Testis (tissue), 3 donors: ENCODE measurements around the gene ZNF367. TPM values are rescaled to one million over a fixed set of nuclear protein-coding genes. Genes with fewer than 3 reads are reported as not detected.

Experiments
- DNase-seq: peaks from one replicate; pipeline ENCODE4 v3.0.0-alpha.2; 2019
- H3K27ac ChIP-seq, 2 donors: fragments of 200-600 bp; sonication (generic); one replicate each; pipeline ENCODE4 v1.5.1; 2019
- H3K27me3 ChIP-seq: fragments of 200-600 bp; sonication (generic); one replicate; pipeline ENCODE4 v1.5.1; 2019
- H3K36me3 ChIP-seq: fragments of 200-600 bp; sonication (generic); one replicate; pipeline ENCODE4 v1.5.1; 2017; ENCODE audit warnings: low read depth; ENCODE audit errors: missing control alignments
- H3K4me1 ChIP-seq: fragments of 200-600 bp; sonication (generic); one replicate; pipeline ENCODE4 v1.5.1; 2019
- H3K4me3 ChIP-seq, 2 donors: fragments of 200-600 bp; sonication (generic); one replicate each; pipeline ENCODE4 v1.5.1; 2017 to 2019
- H3K9me3 ChIP-seq: fragments of 200-600 bp; sonication (generic); one replicate; pipeline ENCODE4 v1.5.1; 2017
- POLR2A ChIP-seq: fragments of 450-650 bp; IDR thresholded peaks from one replicate; pipeline ENCODE4 v1.6.1; 2017; ENCODE audit warnings: antibody characterized with exemption, mild to moderate bottlenecking, moderate library complexity
- WGBS, 2 donors: methylation state at CpG; one replicate each; pipeline ENCODE4 v1.1.5; 2018; 5-methylcytosine and 5-hydroxymethylcytosine counted together
- intact Hi-C: fragments of 100-400 bp; cut with DNase I; formaldehyde crosslinking; loops from one replicate; pipeline ENCODE4 v1.15.1; 2023; ENCODE audit warnings: low total_unique reads
- polyA plus RNA-seq: library from polyadenylated mRNA; stranded (reverse); fragments of 350-450 nt; fragmentation: Illumina TruSeq; extraction: RNeasy Lipid Tissue Mini Kit (QIAGEN cat#74804); gene quantifications from one replicate; pipeline ENCODE4 v1.2.3, GENCODE V29; 2014; ENCODE audit warnings: low read depth, low replicate concordance; ENCODE audit not compliant: insufficient read depth
- total RNA-seq, 2 donors: library from RNA; depleted of rRNA; stranded (reverse); fragments of >200 nt; gene quantifications; one replicate each; pipeline ENCODE4 v1.2.3, GENCODE V29; 2016
- TF ChIP-seq, protein P1 (sequence below), 3 experiments: fragments of 450-650 bp in 2 of 3; fragments of 200-600 bp in 1 of 3; sonication (generic) in 1 of 3; IDR thresholded peaks; one replicate each; pipeline ENCODE4 v1.5.1; 2016 to 2019; ENCODE audit warnings: antibody characterized with exemption in 3 of 3, mild to moderate bottlenecking in 2 of 3, moderate library complexity in 1 of 3

Gene ZNF367
- total and polyA plus RNA-seq, 3 donors from 2014 or later, result 6.9 to 11.3 (median 10.6) TPM

DNA sequence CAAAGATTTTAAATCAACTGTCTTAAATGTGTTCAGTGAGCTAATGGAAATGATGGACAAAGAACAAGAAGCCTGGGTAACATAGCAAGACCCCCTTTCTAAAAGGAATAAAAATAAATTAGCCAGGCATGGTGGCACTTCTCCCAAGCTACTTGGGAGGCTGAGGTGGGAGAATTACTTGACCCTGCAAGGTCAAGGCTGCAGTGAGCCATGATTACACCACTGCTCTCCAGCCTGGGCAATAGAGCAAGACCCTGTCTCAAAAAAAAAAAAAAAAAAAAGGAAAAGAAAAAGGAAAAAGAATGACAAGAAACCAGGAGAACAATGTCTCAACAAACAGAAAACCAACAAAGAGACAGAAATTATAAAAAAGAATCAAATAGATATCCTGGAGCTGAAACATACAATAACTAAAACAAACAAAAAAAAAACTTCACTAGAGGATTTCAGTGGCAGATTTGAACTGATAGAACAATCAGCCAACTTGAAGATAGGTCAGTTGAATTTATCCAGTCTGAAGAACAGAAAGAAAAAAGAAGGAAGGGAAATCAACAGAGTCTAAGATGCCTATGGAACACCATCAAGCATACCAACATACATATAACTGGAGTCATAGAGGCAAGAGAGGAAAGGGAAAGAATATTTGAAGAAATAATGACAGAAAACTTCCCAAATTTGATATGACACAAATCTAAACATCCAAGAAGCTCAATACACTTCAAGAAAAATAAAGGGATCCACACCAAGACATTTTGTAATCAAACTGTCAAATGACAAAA lies 17.8 kb downstream of the ZNF367 start:
- no peaks in the 10 kb centered on the region for H3K36me3 ChIP-seq
- intact Hi-C loops, result no loop called here
- H3K4me3 ChIP-seq, result no peak overlapping the region
- H3K27ac ChIP-seq, result no peak overlapping the region
- H3K4me1 ChIP-seq, result no peaks in the 10 kb centered on the region
- no peak for DNase-seq
- H3K9me3 ChIP-seq, result no peaks in the 10 kb centered on the region
- no peaks in the 10 kb centered on the region for H3K27me3 ChIP-seq
- TF ChIP-seq POLR2A, result no peak
- TF ChIP-seq, protein P1, sequence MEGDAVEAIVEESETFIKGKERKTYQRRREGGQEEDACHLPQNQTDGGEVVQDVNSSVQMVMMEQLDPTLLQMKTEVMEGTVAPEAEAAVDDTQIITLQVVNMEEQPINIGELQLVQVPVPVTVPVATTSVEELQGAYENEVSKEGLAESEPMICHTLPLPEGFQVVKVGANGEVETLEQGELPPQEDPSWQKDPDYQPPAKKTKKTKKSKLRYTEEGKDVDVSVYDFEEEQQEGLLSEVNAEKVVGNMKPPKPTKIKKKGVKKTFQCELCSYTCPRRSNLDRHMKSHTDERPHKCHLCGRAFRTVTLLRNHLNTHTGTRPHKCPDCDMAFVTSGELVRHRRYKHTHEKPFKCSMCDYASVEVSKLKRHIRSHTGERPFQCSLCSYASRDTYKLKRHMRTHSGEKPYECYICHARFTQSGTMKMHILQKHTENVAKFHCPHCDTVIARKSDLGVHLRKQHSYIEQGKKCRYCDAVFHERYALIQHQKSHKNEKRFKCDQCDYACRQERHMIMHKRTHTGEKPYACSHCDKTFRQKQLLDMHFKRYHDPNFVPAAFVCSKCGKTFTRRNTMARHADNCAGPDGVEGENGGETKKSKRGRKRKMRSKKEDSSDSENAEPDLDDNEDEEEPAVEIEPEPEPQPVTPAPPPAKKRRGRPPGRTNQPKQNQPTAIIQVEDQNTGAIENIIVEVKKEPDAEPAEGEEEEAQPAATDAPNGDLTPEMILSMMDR (IDR thresholded peaks at IDR 0.05), result no peak

DNA sequence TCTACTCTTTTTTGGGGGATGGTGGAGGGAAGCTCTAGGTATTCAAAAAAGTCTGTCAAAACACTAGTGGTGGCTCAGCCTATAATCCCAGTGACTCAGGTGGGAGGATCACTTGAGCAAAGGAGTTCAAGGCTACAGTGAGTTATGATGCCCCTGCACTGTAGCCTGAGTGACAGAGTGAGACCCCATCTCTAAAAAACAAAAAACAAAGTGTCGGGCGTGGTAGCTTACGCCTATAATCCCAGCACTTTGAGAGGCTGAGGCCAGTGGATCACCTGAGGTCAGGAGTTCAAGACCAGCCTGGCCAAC lies 18.9 kb downstream of the ZNF367 start:
- no peak for TF ChIP-seq POLR2A
- TF ChIP-seq, protein P1 (IDR thresholded peaks at IDR 0.05), result no peak
- H3K4me3 ChIP-seq, result no peak overlapping the region
- DNase-seq, result no peak
- 87 to 95% methylated on average over 3 of the region's 3 CpGs for WGBS, 2 donors
- no peaks in the 10 kb centered on the region for H3K27me3 ChIP-seq
- intact Hi-C loops, result no loop called here
- no peaks in the 10 kb centered on the region for H3K4me1 ChIP-seq
- H3K36me3 ChIP-seq, result no peaks in the 10 kb centered on the region
- H3K9me3 ChIP-seq, result no peaks in the 10 kb centered on the region
- no peak overlapping the region for H3K27ac ChIP-seq

DNA sequence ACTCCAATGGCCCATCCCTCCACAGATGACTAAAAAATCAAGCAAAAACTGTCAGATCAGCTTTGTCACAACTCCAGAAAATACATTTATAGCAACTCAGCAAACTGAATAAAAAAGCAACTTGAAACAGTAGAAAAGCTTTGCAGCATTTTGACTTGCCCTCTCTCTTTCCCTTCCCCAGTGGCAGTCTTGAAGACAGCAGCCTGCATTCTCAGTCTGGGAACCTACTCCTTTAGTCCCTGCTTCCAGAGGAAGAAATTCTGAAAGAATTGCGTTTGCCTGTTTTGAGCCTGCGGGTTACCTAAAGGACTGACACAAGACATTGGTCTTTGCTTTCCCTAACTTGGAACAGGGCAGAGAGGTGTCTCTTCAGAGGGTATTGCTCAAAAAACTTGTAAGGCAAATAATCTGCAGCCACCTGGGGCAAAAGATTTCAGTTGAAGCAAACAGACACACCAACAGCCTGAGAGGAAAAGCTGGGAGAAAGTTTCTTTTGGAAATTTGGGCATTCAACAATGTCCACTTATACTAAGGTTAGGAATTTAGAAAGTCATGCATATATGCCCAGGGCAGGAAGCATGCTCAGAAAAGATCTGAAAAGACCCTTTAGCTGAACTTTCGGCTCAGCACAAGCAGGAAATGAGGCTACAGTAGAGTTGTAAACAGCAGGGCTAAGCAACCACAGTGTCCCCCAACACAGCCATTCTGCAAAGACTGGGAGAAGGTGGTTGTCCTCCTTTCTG lies 19.4 kb downstream of the ZNF367 start:
- Histone ChIP-seq H3K27ac (no peak overlapping the region), H3K9me3 (no peaks in the 10 kb centered on the region), H3K4me1 (no peaks in the 10 kb centered on the region), H3K36me3 (no peaks in the 10 kb centered on the region), H3K4me3 (no peak overlapping the region), H3K27me3 (no peaks in the 10 kb centered on the region)
- intact Hi-C loops, result no loop called here
- no peak for TF ChIP-seq POLR2A
- TF ChIP-seq, protein P1 (IDR thresholded peaks at IDR 0.05), result no peak
- 76 to 81% methylated on average over 3 of the region's 3 CpGs for WGBS, 2 donors
- no peak for DNase-seq

DNA sequence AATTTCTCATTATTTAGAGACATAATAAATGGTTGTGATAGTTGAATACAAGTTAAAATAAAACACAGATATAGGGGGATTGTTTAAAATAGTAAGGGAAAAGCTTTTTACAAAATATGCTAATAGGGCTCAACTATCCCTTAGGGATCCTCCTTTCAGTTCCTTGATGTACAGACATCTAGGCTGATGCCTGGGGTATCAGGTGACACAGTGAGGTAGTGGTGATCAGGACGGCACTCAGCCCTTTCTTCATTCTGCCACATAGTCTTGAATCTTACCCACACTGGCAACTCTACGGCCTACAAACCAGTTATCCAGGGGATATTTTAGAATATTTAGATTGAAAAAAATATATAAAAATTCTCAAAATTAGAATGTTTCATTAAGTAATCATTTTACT lies 22.2 kb downstream of the ZNF367 start:
- TF ChIP-seq, protein P1 (IDR thresholded peaks at IDR 0.05), result no peak
- no peak for TF ChIP-seq POLR2A
- intact Hi-C loops, result no loop called here
- H3K27ac ChIP-seq, result no peak overlapping the region
- WGBS, 2 donors, result 94% methylated on average over 2 of the region's 2 CpGs
- DNase-seq, result no peak
- no peaks in the 10 kb centered on the region for H3K4me1 ChIP-seq
- no peaks in the 10 kb centered on the region for H3K27me3 ChIP-seq
- H3K9me3 ChIP-seq, result no peaks in the 10 kb centered on the region
- no peak overlapping the region for H3K4me3 ChIP-seq
- H3K36me3 ChIP-seq, result no peaks in the 10 kb centered on the region
